ENCODE results near the gene ACYP2.

Gene ACYP2

DNA sequence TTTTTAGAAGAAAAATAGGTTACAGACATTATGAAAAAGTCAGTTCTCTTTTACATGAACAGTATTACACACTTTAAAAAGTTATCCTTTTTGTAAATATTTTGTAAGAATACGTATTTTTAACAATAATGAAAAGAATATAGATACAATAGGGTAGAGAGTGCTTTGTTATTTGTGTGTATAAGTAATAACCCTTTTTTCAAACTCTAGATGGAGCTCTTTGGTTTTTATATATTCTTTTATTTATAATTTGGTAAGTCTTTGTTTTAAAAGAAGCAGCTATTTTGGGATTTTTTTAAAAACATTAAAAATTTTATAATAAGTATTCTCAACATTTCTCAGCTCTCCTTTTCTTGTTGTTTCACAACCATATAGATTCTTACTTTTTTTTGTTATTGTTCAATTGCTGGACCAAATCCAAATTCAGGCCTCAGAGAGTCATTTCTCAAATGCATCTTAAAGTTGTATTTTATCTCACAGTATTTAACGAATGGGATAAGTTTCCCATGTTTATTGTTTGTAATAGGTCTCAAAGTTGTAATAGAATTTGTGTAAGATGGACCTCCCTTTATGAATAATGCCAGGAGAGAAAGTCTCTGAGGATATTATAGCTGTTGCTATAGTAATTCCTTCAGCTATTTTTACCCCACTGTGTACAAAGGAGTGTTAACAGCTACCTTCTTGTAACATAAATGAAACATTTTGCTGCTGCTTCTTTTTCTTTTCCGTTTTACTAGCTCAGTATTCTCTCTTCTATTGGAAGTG lies 46.4 kb downstream of the ACYP2 start:
- no peak for DNase-seq

- no peak for DNase-seq
Measured at GRCh38 chr2:54164106-54164505, 48.7 kb downstream of the ACYP2 start.

DNA sequence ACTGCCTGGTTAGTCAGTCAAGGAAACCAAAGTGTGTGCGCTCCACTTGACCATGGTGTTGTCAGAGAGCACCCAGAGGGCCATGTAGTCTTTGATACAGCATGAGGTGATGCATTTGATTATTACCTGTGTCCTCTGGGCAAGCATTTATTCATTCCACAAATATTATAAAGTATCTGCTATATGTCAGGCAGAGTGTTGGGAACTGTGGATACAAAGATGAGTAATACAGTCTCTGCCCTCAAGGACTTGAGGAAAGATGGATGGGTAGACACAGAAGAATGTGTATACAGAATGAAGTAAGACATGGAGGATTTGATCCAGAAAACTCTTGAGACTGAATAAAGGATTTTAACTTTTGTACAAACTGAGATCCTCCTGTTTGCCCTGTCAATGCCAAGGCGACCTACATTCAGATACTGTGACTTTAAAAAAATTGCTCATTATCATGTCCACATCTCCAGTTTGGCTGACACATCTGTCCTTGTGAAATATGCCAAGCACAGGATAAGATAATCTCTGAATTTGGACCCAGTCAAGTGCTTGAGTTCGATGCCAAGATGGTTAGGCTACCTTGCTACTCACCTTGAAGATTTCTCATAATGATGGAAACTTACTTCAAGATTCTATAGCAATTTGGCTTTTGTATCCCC lies 50.8 kb downstream of the ACYP2 start:
- DNase-seq: no peak

DNA sequence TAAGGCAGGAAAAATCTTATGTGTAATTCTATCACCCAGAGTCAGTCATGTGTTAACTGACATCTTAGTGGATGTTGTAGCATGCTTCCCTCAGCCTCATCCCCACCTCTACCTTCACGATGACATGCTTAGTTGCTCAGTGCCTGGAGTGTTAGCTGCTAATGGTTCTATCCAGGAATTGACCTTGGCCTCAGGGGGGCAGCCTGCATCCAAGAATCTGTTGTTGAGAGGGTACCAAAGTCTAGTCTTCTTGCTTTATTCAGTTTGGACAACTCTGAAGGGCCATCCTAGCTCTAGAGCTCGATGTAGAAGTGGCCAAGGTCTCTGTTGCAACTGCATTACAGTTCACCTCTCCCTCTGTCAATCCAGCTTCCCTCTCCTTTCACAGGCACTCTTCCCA lies 61.2 kb downstream of the ACYP2 start:
- DNase-seq: no peak

DNA sequence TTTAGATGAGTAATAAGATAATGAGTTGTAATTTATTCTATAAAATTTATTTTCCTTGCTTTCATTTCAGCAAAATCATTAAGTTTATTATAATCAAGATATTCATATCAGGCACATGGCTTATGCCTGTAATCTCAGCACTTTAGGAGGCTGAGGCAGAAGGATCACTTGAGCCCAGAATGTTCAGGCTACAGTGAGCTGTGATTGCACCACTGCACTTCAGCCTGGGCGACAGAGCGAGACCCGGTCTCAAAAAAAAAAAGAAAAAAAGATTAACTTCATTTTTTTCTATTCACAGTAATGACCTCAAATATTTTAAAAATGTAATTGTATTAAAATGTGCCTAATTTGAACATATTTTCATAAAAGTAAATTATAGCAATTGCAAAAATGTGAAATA lies 67.9 kb downstream of the ACYP2 start:
- no peak for DNase-seq

GRCh38 chr2:54183972-54184371 lies 68.6 kb downstream of the ACYP2 start:
- no peak for DNase-seq

- DNase-seq: no peak
Measured at GRCh38 chr2:54185105-54185504, 69.7 kb downstream of the ACYP2 start.

DNA sequence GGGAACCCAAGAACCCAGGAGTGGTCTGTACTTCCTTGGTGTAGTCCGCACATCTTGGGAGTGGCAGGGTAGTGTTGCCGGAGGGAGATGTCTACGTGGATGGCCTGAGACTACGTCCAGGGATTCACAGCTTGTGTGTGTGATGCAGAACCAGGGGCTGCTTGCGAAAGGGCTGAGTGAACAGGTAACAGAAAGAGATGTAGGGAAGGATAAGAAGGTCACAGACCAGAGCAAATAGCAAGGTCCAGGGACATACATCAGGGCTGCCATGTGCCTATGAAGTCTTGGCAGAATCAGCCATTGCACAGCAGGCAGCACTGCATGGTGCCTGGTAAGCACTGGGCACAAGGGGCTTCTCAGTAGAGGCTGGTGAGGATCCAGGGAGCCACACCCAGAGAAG lies 71.9 kb downstream of the ACYP2 start:
- no peak for DNase-seq

- DNase-seq: no peak
Measured at GRCh38 chr2:54189539-54189938, 74.1 kb downstream of the ACYP2 start.

DNA sequence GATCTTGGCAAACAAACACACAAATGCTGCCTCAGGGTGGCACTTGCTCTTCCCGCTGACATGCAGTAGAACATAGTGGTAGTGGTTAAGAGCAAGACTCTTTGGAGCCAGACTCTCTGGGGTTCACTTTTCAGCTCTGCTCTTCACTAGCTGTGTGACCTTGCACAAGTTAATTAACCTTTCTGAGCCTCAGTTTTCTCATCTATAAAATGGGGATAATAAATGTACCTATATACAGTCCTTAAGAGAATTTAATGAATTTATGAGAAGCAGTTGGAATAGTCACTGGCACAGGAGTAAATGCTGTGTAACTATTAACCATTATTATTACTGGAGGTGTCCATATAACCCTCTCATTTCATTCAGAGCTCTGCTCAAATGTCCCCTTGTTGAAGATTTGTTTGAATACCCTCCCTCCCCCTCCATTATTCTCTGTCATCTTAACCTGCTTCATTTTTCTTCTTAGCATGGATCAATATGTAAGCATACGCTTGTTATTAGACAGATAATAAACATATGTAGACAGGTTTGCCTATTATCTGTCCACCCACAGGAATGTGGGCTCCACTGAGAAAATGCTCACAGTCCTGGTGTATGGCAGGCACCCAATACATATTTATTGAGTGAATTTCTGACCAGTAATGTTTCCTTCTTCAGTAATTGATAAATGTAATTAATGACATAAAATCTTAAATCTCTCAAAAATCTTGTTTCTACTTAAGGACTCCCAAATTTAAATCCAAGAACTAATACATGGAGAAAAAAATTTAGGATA lies 76.1 kb downstream of the ACYP2 start:
- DNase-seq: no peak

DNA sequence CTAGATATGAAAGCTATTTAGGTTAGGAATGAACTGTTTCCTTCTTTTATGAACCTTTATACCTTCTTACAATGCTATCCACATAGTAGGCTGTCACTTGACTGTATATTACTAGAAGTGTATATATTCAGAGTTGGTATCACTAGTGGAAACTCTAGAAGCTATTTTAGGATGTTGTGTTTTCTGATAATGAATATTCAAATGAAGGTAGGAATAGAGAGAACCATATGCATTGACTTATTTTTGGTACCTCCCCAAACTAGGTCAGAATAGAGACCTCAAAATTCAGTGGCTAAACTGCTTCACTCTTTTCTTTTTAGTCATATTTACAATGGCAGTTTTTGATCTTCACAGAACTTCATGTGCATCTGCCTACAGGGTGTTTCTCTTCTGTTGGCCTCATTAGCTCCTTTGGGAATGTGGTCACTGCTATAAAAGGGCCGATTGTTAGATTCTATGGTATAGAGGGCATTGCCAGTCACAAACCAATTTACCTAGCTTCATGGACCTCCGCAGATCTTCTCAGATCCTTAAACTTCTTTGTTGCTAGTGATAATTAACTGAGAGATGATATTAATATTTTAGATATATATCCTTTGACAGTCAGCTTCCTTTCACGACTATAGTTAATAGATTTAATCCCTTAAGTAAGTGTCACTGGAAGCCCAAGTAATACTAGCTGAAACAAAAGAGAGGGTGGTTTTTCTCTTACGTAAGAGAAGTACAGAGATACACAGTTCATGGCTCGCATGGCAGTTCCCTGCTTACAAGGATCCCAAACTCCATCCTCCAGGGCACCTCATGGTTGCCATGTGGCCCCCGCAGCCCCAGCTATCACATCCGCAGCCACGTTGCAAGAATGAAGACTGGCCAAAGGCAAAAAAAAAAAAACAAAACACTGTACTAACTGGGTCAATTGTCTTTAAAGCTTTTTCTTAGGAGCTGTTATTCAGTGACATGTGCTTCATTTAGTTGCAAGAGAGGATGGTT lies 79.6 kb downstream of the ACYP2 start:
- no peak for DNase-seq

DNA sequence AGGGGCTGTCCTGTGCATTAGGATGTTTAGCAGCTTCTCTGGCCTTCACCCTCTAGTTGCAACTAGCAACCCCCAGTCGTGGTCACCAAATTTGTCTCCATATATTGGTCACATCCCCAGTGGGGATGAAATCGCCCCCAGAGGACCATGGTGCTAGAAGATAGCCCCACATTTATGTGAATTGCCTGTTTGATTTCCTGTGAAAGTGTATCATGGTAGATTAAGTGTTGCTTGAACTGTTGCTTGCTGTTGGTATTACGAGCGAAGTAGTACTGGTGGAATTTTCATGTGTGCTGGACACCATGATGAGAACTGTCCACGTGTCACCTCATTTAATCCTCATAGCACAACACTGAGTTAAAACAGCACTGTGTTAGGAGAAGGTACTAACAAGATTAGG lies 81.2 kb downstream of the ACYP2 start:
- DNase-seq: no peak

DNA sequence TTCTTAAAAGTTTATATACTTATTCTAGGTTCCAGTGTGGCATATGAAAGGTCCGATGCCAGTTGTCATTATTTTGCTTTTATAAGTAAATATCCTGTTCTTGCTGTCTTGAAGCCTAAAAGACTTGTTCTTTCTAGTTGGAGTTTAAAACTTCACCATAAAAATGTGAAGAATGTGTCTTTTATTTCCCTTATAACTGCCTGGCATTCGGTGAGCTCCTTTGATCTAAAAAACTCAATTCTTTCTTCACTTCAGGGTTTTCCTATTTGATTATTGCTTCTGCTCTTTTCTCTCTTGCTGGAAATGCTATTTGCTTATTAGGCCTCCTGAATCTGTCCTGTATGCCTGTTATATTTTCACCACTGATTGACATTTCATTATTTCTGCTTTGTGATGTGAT lies 89.1 kb downstream of the ACYP2 start:
- no peak for DNase-seq

GRCh38 chr2:54206596-54206995 lies 91.2 kb downstream of the ACYP2 start:
- no peak for DNase-seq

GRCh38 chr2:54207666-54208195 lies 92.3 kb downstream of the ACYP2 start:
- DNase-seq: no peak

DNA sequence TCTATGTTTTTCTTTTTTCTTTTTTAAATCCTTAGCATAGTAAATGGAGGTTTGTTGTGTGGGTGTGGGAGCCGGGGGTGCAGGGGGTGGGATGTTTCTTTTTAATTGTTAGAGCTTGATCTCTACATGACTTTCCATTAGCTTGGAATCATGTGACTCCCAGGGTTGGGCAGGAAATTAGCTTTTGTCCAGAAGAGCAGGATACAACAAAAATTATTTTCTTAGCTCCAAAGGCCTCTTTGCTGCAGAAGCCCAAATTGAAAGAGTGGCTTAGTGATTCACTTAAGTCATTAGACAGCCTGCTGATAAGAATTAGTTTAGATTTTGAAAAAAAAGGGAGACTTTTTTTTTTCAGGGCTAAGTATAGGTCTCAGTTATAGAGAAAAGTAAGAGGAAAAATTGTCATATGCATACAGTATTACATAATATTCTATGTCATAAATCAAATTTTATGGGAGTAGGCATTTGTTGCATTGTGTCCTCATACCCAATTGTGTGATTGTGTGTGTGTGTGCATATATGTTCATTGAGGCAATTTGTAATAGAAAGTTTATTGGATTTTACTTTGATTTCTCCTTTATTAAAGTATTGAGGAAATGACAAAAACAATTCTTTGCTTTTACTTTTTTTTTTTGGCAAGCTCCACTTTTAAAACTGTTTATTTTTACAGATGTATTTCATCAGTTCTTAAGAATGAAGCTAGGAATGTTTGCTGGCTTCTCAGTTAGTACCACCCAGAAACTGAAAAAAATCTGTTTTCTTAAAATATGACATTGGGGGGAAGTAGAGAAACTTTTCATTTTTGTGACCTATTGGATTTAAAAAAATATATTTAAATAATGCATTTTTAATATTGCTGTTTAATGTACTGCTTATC lies 93.2 kb downstream of the ACYP2 start:
- DNase-seq: no peak

- no peak for DNase-seq
Measured at GRCh38 chr2:54209379-54209778, 94.0 kb downstream of the ACYP2 start.

- DNase-seq: no peak
Measured at GRCh38 chr2:54212456-54212855, 97.0 kb downstream of the ACYP2 start.

- no peak for DNase-seq
Measured at GRCh38 chr2:54213082-54213481, 97.7 kb downstream of the ACYP2 start.

DNA sequence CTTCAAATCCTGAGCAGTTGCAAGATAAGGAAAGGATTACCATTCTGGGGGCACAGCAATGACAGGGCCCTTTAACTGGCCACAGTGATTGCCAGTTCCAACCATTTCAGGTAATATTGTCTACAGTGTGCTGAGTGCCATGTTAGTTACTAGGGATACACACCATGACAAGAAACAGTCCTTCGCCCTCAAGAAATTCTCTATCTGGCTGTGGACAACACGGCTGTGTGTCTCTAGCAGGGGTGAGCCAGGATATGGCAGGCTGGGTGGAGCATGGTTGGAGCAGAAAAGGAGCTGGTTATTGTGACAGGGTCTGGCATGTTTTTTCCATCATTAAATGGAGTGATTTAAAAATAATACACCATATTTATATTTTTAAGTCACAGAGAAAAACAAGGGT lies 109.6 kb downstream of the ACYP2 start:
- DNase-seq: no peak

DNA sequence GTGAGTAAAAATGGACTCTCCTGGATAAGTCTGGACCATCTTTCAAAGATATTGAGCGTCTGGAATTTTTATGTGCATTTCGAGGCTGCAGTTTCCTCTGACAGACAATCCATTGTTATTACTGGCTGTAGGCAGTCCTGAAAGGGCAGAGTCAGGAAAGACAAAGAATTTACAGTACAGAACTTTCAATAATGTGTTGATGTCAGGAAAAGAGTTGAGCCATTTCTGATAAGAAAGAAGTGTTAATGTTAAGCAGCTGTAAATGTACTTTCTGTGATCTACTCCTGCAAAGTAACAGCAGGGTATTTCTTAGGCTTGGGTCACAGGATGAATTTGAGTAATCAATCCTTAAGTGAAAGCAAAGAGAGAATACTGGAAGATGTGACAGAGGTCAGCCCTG lies 110.8 kb downstream of the ACYP2 start:
- DNase-seq: no peak
